HG03025 (cell line): Measurements from ENCODE around the gene RNASET2.
"Not testable (repeated sequence)": the region's sequence is repeated elsewhere in the genome, so short reads cannot be mapped to it uniquely, and the experiment has no call there.

Source experiments
- ATAC-seq: cut with Tn5 transposase; IDR thresholded peaks from one replicate; pipeline ENCODE4 v1.9.1; 2021; ENCODE audit warnings: mild to moderate bottlenecking, moderate library complexity; ENCODE audit not compliant: unreplicated experiment, low FRiP score

Gene RNASET2

DNA sequence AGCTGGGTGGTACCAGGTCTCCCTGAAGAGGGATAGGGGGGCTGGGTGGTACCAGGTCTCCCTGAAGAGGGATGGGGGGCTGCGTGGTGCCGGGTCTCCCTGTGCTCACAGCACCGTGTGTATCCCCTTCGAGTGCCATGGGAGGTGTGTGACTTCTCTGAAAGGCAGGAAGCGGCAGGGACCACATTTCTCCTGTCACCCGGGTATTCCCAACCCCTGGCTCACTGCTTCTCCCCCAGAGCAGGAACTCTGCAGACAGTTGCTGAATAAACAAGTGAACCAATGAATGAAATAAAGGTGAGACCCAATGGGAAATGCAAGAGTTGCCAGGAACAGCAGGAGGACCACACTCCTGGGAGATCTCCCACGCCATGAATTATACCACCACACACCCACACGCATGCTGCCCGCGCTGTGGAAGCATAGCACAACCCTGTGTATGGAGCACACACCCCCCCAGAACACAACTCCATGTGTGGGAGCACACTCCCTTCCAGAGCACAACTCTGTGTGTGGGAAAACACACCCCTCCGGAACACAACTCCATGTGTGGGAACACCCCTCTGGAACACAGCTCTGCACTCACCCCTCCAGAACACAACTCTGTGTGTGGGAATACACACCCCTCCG is 50.7 kb downstream of the RNASET2 start:
- no peak for ATAC-seq

DNA sequence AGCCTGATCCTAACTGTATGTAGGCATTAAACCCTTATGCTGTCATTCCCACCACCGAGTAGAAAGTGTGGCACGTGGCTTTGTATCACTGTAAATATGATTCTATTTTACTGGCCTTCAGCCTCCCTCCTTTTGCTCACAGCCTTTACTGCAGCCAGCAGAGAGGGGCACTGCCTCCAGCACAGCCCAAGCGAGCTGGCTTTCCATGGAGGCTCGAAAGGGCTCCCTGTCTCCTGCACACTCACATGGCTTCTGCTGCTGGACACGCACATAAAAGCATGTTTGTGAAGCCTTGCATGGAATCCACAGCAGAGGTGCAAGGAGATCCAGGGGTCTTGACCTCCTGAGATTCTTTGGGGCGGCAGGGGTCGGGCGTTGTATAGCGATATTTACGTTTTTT is 51.3 kb downstream of the RNASET2 start:
- ATAC-seq, result no peak

DNA sequence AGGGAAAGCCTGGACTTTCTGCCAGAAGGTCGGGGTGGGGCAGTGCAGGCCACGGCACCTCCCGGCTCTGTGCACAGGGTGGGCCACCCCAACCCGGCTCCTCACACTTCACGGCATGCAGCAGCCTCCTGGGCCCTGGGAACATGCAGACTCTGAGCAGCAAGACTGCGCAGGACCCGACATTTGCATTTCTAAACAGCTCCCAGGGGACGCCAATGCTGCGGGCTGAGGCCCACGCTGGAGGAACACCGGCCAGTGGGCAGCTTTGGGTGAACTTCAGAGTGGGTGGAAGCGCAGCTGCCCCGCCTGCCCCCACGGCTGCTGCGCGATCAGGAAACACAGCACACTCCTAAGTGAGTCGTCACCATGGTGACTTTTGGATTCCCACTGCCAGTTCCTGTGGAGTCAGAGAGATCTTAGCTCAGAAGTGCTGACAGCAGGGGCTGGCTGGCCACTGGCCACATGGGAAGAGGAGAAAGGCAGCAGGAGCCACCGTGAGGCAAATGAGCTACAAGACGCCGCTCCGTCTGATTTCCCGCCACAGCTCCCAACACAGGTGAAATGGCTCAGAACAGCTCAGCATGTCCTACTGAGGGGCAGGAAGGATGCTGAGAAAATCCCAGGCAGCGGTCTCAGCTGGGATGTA is 52.1 kb downstream of the RNASET2 start:
- ATAC-seq, result no peak

DNA sequence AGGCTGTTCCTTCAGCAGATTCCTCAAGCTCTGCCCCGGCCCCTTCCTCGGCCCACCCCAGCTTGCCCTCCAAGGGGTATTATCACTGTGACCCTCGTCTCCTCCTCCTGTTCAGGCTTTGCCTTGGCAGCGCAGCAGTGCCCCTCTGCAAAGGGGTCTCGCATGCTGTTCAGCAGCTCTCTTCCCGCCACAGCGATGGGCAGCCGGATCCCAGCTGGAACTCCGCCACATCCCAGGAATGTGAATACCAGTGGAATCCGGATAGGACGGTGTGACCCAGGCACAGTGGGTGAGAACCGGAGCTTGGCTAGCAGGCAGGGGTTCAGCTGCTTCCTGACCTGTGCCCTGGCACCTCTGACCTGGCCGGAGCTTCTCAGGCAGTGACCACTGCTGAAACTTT is 52.9 kb downstream of the RNASET2 start:
- ATAC-seq, result no peak

DNA sequence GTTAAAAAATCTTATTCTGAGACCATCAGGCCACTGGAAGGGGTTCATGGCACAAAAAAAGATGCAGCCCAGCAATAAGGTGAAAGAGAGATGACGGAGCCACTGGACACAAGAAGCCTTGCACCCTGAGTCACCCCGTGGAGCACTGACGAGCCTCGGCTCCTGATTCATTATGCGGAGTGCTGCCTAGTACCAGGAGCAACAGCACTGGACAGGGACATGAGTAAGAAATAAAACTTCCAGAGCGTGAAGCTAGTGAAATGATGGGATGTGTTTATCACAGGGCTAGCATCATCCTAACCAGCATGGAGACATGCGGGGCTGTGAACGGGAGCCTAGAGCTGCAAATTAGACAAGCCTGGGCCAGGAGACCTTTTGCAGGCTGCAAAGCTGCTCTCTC is 53.3 kb downstream of the RNASET2 start:
- ATAC-seq, result no peak

DNA sequence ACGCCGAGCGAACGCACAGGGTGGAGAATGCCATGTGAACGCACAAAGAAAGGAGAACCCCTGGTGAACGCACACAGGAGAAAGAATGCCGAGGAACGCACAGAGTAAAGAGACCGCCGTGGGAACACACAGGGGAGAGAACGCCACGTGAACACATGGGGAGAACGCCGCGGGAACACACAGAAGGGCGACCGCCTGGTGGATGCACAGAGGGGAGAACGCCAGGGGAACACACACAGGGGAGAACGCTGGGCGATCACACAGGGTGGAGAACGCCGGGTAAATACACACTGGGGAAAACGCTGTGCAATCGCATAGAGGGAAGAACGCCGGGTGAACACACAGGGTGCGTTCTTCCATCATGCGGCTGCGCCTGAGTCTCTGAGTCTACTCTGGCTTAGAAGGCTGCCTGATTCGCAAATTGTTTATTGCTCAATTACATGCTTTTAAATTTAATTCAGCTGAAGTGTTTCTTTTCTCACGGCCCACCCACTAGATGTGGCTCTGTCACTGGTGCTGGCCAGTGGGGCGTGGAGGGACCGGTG is 54.1 kb downstream of the RNASET2 start:
- ATAC-seq, result no peak

DNA sequence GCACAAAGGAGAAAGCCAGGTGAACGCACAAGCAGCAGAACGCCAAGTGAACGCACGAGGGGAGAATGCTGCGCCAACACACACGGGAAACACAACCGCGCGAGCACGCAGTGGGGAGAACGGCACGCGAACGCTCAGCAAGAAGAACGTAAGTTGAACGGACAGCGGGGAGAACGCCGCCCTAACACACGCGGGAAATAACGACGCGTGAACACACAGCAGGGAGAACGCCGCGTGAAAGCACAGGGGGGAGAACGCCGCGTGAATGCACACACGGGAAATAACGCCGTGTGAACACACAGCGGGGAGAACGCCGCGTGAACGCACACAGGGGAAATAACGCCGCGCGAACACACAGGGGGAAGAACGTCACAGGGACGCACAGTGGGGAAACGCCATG is 54.7 kb downstream of the RNASET2 start:
- no peak for ATAC-seq

DNA sequence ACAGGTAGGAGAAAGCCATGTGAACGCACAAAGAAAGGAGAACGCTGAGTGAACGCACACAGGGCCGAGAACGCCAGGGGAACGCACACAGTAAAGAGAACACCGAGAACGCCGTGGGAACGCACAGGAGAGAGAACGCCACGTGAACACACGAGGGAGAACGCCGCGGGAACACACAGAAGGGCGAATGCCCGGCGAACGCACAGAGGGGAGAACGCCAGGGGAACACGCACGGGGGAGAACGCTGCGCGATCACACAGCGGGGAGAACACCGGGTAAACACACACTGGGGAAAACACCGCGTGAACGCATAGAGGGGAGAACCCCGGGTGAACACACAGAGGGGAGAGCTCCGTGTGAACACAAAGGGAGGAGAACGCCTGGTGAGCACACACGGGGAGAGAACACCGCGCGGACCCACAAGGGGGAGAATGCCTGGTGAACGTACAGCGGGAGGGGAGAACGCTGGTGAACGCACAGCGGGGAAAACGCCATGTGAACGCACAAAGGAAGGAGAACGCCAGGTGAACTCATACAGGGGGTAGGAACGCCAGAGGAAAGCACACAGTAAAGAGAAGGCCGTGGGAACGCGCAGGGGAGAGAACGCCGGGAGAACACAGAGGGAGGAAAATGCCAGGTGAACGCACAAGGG is 55.3 kb downstream of the RNASET2 start:
- ATAC-seq, result no peak

DNA sequence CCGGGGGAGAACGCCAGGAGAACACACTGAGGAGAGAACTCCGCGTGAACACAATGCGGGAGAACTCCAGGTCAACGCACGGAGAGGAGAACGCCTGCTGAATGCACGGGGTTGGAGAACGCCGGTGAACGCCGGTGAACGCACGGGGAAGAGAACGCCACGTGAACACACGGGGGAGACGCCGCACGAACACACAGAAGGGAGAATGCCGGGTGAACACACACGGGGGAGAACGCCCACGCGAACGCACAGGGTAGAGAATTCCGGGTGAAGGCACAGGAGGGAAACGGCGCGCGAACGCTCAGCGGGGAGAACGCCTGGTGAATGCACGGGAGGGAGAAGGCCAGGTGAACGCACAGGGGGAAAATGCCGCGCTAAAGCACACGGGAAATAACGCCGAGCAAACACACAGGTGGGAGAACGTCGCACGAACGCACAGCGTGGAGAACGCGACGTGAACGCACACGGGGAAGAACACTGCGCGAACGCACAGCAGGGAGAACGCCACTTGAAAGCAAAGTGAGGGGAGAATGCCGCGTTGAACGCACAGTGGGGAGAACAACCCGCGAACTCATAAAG is 56.1 kb downstream of the RNASET2 start:
- no peak for ATAC-seq

DNA sequence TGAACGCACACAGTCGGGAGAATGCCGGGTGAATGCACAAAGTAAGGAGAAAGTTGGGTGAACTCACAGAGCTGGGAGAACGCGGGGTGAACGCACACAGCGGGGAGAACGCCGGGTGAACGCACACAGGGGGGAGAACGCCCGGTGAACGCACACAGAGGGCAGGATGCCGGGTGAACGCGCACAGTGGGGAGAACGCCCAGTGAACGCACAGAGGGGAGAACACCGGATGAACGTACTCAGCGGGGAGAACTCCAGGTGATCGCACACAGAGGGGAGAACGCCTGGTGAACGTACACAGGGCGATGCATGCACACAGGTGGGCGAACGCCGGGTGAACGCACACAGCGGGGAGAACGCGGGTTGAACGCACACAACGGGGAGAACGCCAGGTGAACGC is 57.4 kb downstream of the RNASET2 start:
- ATAC-seq, result no peak

DNA sequence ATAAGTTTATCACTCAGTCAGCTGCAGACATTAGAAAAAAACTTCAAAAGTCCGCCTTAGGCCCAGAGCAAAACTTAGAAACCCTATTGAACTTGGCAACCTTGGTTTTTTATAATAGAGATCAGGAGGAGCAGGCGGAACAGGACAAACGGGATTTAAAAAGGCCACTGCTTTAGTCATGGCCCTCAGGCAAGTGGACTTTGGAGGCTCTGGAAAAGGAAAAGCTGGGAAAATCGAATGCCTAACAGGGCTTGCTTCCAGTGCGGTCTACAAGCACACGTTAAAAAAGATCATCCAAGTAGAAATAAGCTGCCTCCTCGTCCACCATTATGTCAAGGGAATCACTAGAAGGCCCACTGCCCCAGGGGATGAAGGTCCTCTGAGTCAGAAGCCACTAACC is 61.7 kb downstream of the RNASET2 start:
- ATAC-seq, result not testable (repeated sequence)

DNA sequence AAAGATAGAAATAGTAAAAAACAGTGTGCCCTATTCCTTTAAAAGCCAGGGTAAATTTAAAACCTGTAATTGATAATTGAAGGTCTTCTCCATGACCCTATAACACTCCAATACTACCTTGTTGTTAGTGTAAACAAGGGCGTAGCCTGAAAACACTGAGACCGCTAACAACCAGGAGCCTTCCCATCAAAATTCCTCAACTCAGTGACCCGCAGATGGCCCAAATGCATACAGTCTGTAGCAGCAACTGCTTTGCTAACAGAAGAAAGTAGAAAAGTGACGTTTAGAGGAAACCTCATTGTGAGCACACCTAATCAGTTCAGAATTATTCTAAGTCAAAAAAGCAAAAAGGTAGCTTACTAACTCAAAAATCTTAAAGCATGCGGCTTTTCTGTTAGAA is 63.9 kb downstream of the RNASET2 start:
- ATAC-seq, result not testable (repeated sequence)

DNA sequence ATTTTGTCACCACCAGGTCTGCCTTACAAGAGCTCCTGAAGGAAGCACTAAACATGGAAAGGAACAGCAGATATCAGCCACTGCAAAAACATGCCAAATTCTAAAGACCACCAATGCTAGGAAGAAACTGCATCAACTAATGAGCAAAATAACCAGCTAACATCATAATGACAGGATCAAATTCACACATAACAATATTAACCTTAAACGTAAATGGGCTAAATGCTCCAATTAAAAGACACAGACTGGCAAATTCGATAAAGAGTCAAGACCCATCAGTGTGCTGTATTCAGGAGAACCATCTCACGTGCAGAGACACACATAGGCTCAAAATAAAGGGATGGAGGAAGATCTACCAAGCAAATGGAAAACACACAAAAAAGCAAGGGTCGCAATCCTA is 69.6 kb downstream of the RNASET2 start:
- ATAC-seq, result not testable (repeated sequence)

DNA sequence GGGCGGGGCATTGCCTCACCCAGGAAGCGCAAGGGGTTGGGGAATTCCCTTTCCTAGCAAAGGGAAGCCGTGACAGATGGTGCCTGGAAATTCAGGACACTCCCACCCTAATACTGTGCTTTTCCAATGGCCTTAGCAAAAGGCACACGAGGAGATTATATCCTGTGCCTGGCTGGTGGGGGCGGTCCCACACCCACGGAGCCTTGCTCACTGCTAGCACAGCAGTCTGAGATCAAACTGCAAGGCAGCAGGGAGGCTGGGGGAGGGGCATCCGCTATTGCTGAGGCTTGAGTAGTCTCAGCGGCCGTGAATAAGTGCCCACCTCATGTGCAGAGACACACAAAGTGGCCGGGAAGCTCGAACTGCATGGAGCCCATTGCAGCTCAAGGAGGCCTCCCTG is 71.4 kb downstream of the RNASET2 start:
- not testable (repeated sequence) for ATAC-seq

DNA sequence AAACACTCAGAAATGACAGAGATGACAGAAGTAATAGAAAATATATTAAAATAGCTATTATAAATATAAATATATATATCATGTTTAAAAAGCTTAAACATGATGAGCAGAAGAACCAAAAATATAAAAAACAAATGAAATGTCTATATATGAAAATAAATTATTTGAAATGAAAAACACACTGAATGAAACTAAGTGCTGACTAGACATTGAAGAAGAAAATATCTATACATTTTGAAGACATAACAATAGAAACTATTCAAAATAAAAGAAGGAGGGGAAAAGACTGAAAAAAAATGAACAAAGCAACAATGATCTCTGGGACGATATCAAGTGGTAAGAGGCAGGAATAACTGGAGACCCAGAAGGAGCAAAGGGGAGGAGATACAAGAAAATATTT is 76.8 kb downstream of the RNASET2 start:
- no peak for ATAC-seq
